GM12892 (cell line): Measurements from ENCODE around the gene GRK6.

ENCODE experiments used
- DNase-seq: peaks from one replicate; pipeline ENCODE4 v3.0.0; 2011; ENCODE audit not compliant: insufficient read length
- FAIRE-seq: peaks from 2 replicates; lab custom pipeline; 2011; peaks lifted over from hg19 to GRCh38; lab: Jason Lieb, UNC
- POLR2A ChIP-seq: IDR thresholded peaks from 2 replicates; pipeline ENCODE4 v1.6.1; 2011; ENCODE audit warnings: low read depth, low read length, control low read depth
- POLR2AphosphoS5 ChIP-seq: IDR thresholded peaks from 2 replicates; pipeline ENCODE4 v1.6.1; 2011; ENCODE audit warnings: low read depth, low read length, control low read depth
- TAF1 ChIP-seq: IDR thresholded peaks from 2 replicates; pipeline ENCODE4 v1.6.1; 2011; ENCODE audit warnings: low read depth, mild to moderate bottlenecking, control low read depth, low read length, borderline replicate concordance

The GRK6 gene

GRCh38 chr5:177462021-177462670 lies 35.7 kb downstream of the GRK6 start:
- DNase-seq (no peak), FAIRE-seq (no peak)
- no peak for TF ChIP-seq POLR2A
- TF ChIP-seq TAF1: no peak
- no peak for TF ChIP-seq POLR2AphosphoS5

- FAIRE-seq: no peak
Measured at GRCh38 chr5:177465044-177465443, 38.6 kb downstream of the GRK6 start.

GRCh38 chr5:177466861-177467260 lies 40.4 kb downstream of the GRK6 start:
- TF ChIP-seq TAF1 (no peak), POLR2AphosphoS5 (no peak), POLR2A (no peak)
- no peak for DNase-seq
- no peak for FAIRE-seq

More at GRCh38 chr5:177465044-177465443, 38.6 kb downstream of the GRK6 start:
- TF ChIP-seq POLR2A: no peak
- DNase-seq: no peak

GRCh38 chr5:177467436-177467835 lies 41.0 kb downstream of the GRK6 start:
- no peak for FAIRE-seq
- no peak for TF ChIP-seq TAF1
- TF ChIP-seq POLR2A: no peak
- TF ChIP-seq POLR2AphosphoS5: no peak
- DNase-seq: no peak

GRCh38 chr5:177468329-177468684 lies 41.8 kb downstream of the GRK6 start:
- TF ChIP-seq TAF1: no peak
- TF ChIP-seq POLR2A: no peak
- no peak for TF ChIP-seq POLR2AphosphoS5
- no peak for FAIRE-seq
- DNase-seq: no peak

GRCh38 chr5:177468685-177469628 lies 42.5 kb downstream of the GRK6 start:
- DNase-seq (no peak), FAIRE-seq (no peak)
- TF ChIP-seq TAF1: no peak
- TF ChIP-seq POLR2A: no peak; the same call in 1 of the 2 replicates
- TF ChIP-seq POLR2AphosphoS5: no peak

- FAIRE-seq: no peak
Measured at GRCh38 chr5:177469750-177470525, 43.5 kb downstream of the GRK6 start.

GRCh38 chr5:177470759-177471536 lies 44.5 kb downstream of the GRK6 start:
- no peak for TF ChIP-seq TAF1
- no peak for TF ChIP-seq POLR2A
- TF ChIP-seq POLR2AphosphoS5: no peak
- FAIRE-seq (no peak), DNase-seq (no peak)

More at GRCh38 chr5:177469750-177470525, 43.5 kb downstream of the GRK6 start:
- TF ChIP-seq TAF1 (no peak), POLR2A (no peak), POLR2AphosphoS5 (no peak)
- no peak for DNase-seq

GRCh38 chr5:177471610-177472356 lies 45.3 kb downstream of the GRK6 start:
- DNase-seq: no peak
- no peak for TF ChIP-seq POLR2A
- TF ChIP-seq POLR2AphosphoS5: no peak
- no peak for TF ChIP-seq TAF1
- no peak for FAIRE-seq

GRCh38 chr5:177472460-177473442 lies 46.3 kb downstream of the GRK6 start:
- DNase-seq (peak; percentile 77), FAIRE-seq (no peak)
- no peak; the same call in 1 of the 2 replicates for TF ChIP-seq POLR2A
- no peak for TF ChIP-seq POLR2AphosphoS5
- TF ChIP-seq TAF1: no peak
